Stimulated activated naive CD4-positive, alpha-beta T cell (primary cell): ENCODE measurements around the gene MED13L.
A peak's percentile ranks its signal among the peaks of the same experiment; 100 is the strongest.
"Not testable (repeated sequence)": the region's sequence is repeated elsewhere in the genome, so short reads cannot be mapped to it uniquely, and the experiment has no call there.

Experiments
- DNase-seq, 6 experiments: peaks; one replicate each; lab custom pipeline; 2025; lab: John Stamatoyannopoulos, UW

The MED13L gene

DNA sequence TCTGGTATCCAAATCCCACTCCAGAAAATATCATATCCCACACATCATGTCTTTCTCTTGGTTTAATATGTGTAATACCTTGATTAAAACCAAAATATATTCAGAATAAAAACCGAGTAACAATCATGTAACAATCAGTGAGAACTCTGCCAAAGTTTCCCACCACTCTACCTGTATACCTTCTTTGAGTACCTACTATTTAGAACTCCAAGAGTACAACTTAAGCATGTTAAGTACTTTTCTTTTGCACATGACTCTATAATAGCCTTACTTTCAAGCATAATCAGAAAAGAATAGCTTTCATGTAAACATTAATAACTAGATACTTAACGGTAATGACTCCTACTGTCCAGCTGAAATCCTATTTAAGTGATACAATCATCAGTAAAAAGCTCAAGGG, 223.2 kb downstream of the MED13L start:
- no peak for DNase-seq

DNA sequence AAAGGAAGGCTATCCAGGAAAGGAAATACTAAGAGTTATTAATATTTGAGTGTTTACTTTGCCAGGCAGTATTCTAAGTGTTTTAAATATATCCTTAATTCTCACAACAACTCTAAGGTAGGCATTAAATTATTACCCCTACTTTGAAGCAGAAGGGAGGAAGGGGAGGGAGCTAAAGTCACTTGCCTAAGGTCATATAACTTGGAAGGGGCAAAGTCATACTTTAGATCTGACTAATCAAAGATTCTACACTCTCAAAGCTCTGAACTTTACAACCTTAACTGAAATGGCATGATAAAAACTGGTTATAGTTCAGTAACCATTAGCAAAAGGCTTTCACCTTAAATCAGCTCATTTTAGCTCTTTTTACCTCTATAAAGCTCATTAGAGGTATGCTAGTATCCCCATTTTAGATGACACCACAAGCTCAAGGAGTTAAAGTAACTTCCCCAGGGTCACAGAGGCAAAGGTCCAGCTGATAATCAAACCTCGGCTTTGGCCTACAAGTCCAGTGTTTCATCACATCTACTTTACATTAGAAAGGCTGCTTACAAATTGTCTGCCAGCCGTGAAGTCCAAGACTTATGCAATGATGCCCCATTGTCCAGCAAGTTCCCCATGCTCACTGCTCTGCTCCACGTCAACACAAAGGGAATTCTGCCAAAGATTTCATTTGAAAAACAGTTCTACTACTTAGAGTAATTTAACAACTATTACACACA, 223.9 kb downstream of the MED13L start:
- DNase-seq, result no peak

- DNase-seq, result no peak
Measured at GRCh38 chr12:116050275-116050674, 227.2 kb downstream of the MED13L start.

GRCh38 chr12:116048879-116049278, 228.6 kb downstream of the MED13L start:
- no peak for DNase-seq

DNA sequence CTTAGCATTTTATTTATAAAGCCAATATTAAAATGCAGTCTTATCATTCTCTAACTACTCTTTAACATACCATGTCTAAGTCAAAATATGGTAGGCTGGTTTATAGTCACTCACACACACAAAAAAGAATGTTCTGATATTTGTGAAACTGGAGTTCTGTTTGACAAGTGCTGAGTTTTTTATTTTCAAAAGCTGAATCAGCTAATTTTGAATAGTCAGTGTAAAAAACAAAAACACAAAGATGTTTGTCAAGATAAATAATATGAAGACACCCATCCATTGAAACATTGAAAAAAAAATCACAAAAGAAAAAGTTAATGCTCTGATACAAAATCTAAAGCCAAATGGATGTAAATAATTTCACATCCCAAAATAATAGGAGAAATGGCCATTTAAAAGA, 231.5 kb downstream of the MED13L start:
- no peak for DNase-seq

DNA sequence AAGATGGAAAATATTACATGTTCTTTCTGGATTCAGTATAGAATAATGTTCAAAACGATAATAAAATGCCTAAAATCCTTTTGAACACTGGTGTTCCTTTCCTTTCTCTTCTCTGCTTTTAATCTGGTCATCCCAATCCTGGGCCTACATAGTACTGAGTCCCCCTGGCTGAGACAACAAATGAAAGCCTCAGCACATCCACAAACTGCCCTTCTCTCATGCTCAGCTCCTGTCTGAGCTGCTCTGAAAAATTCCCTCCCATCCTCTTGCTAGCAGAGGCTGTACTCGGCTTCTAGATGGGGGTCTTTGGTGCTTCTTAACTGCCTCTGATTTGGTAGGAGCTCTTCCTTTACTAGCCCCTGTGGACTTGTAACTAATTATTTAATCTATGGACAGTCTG, 232.3 kb downstream of the MED13L start:
- DNase-seq, result no peak

DNA sequence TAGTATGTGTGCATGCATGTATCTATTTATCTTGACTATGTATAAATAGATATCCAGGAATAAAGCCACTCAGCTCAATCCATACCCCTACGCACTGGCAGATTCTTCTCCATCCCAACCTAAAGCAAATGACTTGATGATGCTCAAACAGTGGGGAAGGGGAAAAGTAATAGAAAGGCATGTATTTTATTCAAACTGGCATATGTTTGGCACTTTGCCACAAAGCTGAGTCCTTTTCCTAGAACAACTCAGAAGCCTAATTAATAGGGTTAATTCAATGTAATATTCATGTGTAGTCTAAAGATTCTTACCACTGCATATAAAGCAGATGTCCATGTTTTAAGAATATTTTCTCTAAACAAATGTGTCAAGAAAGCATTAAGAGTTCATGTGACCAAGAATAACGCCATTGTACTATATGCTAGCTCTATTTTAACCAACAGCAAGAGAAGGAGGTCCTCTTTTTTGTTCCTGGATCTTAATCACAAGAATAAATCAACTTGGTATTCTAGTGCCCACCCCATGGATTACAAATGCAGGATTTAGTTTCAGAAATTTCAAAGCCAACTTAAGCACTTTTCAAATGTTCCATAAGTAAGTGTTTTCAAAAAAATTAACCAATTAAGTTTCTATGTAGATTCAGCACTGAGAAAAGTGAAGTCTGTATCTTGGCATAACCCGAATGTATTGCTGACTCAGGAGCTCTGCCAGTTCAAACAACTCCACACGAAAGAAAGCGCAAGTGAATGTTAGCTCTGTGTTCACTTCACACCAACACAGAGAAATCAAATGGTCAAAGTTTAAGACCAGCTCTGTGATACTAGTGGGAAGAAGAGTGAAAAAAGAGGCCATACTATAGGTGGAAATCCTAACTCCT, 233.6 kb downstream of the MED13L start:
- no peak for DNase-seq

DNA sequence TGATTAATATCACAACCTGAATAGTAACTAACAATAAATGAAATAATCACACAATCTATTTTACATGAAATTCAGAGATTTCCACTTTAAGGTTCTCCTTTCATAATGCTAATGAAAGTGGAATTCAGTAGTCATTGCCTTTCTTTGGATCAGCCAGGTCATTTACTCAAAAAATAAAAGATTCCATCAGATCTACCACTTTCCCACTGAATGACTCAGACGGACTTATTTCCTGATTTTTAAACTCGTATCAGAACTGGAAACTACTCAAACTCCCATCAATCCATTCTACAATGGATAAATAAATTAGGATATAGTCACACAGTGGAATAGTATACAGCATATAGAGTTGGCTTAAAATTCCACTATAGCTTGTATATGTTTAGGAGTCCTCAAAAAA, 237.1 kb downstream of the MED13L start:
- DNase-seq, result no peak

GRCh38 chr12:116039081-116039480, 238.4 kb downstream of the MED13L start:
- DNase-seq, result no peak

- DNase-seq, result no peak
Measured at GRCh38 chr12:116037941-116038837, 239.3 kb downstream of the MED13L start.

DNA sequence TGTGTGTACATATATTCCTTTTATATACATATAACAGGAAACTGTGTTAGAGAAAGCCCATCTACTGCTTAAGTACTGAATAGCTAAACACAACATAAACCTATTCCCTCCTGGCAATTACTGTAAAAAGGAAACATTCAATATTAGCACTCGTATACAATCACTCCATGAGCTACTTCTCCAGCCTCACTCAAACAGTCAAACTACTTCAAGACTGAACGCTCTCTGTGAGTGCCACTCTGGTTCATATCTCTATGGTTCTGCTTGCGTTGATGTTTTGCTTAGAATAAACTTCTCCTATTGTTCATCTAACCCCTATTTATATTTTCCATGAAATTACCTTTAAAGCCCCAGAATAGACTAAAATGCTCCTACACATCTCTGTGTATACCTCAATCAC, 243.7 kb downstream of the MED13L start:
- no peak for DNase-seq

DNA sequence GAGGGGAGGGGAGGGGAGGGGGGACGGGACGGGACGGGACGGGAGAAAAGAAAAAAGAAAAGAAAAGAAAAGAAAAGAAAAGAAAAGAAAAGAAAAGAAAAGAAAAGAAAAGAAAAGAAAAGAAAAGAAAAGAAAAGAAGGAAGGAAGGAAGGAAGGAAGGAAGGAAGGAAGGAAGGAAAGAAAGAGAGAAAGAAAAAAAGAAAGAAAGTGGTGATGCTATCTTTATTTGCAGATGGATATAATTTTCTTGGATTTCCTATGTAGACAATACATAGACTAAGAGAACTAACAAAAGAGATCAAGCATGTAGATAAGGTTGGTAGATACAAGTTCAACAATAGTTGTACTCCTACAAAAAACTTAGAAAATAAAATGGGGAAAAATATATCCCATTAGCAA, 245.9 kb downstream of the MED13L start:
- DNase-seq, result not testable (repeated sequence)

DNA sequence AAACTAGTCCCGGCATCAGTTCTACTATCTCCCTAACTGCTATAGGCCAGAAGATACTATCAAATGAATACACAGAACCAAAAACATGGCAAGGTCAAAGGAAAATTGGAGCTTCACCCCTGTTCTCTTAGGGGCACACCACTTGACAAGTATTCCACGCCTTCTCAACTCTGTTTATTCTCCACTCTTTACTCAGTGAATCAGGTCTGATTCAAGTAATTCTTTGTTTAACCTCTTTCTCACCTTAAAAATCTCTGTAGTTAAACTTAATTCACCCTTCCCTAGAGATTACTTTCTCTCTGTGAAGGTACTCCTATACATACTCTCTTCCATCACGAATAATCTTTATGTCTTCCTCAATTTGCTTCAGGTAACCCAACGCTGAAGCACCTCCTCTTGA, 248.9 kb downstream of the MED13L start:
- no peak for DNase-seq

DNA sequence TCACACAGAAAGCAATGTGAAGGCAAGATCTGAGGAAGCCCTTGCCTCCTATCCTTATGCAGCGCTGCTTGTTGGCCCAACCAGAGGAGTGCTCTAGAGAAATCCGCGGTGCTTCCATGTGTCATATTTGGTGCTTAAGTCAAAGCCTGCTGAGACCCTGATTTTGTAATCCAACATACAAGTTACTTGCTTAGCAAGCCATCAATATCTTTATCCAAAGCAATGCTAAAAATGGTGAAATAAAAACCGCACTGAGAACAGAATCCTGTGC, 250.0 kb downstream of the MED13L start:
- DNase-seq, result no peak

GRCh38 chr12:116026768-116027550, 250.5 kb downstream of the MED13L start:
- DNase-seq, result no peak

- no peak for DNase-seq
Measured at GRCh38 chr12:116026346-116026745, 251.1 kb downstream of the MED13L start.

DNA sequence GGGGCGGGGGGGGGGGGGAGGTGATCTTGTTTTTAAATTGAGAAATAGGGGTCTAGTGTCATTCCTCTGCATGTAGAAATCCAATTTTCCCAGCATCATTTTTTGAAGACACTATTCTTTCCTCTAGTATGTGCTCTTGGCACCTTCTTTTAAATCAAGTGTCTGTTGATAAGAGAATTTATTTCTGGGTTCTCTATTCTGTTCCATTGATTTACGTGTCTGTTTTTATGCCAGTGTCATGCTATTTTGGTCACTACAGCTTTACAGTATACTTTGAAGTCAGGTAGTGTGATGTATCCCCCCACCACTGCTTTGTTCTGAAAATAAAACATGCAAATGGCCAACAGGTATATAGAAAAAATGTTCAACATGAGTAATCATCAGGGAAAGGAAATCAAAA, 252.7 kb downstream of the MED13L start:
- DNase-seq, result no peak

DNA sequence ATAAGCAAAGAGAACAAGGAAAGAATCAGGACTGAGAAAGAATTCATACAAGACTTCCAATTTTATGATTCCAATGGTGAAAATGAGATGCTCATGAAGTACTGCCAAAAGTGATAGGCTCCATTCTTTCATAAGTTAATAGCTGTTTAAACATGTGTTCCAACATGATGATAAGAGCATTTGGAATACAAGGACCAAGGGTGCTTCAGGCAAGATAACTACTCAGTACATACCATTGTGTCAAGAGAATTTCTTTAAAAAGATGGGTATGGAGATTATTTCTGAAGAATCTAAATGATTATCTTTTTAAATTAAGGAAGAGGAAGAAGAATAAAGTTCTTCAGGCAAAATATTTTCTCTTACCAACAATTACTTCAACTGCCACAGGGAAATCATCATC, 258.1 kb downstream of the MED13L start:
- DNase-seq, result no peak

DNA sequence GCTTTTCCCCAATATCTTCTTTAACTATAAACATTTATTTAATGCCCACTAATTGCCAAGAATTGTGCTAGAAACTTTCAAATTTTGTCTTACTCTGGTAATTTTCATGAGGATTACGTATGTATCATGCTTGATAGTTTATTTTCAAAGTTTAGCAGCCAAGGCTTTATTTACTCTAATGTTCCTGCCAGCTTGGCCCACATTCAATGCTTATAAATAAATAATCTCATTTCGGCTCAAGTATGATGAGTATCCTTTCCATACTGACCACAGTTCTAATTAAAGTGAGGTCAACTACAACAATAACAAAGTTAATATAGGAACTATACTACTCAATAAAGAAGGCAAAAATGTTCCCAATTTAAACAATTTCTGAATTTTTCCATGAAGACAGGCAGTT, 259.2 kb downstream of the MED13L start:
- no peak for DNase-seq

GRCh38 chr12:116015525-116015924, 262.0 kb downstream of the MED13L start:
- peak in 2 of 6 experiments; percentile 3 to 15 for DNase-seq

DNA sequence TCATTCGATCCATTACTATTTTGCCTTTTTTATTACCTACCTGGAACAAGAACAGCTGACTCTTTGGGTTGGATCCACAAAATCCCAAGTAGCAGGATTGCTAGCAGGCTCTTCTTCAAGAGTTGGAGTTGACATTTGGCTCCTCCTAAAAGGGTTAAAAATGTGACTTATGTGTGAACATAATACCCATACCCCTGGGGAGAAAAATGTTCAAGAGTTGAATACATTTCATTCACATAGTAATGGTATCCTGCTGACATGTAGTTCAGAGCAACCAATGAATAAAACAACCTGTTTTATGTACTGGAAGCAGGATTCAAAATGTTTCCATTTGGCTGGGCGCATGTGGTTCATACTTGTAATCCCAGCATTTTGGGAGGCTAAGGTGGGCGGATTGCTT, 264.7 kb downstream of the MED13L start:
- no peak for DNase-seq

- DNase-seq, result no peak
Measured at GRCh38 chr12:116011217-116011616, 266.3 kb downstream of the MED13L start.
